ENCODE measurements around the gene ILF3. TPM values are rescaled to one million over a fixed set of nuclear protein-coding genes. Genes with fewer than 3 reads are reported as not detected.
"Not testable (repeated sequence)": the region's sequence is repeated elsewhere in the genome, so short reads cannot be mapped to it uniquely, and the experiment has no call there.

Gene ILF3
- total and polyA plus RNA-seq, 10 of the 15 experiments (the other 5 are each of a cell fraction or from before 2014, with no cell fraction given): 28.1 to 383 (median 176) TPM

DNA sequence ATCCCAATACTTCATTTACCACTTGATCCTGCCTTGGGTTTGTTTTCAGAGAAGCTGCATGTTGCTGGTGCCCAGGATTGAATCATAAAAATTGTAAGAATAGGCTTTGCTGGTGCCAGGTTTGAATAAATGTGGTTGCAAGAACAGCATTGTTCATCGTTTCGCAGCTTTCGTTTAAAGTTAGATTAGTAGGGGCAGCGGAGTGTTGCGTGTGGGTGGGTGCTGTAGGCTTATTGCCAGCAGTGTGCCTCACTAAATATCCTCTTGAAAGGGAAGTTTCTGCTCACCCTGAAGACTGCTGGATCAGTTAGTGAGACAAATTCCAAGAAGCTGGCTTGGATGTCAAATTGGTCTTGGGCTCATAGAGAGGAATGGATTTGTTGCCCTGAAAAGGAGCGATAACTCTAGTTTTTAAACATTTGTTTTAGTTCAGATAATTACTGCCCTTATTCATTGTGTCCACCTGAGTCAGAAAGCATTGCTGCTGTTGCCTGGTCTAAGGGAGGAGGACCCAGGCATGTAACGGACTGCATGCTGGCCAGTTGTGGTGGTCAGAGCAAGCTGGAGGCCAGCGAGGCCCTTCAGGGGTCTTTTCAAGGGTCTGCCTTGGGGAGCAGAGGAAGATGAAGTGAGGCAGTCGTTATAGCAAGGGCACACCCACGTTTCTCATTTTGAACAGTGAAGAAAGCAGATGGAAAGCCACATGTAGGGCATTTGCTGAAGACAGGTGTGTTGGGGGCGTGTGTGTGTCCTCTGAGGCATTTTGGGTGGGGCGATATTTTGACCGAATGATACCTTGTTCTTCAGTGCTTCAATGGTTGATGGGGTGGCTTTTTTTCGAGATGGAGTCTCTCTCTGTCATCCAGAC, 8.5 kb downstream of the ILF3 start (continued):
- TF ChIP-seq BHLHE40 (IDR thresholded peaks at IDR 0.05; ENCODE audit: borderline replicate concordance in 1 of 2, low read depth in 2 of 2, low read length in 1 of 2) (0 out of 4 replicates have a peak, but pooled peaks of 1 of the 2 experiments have one; percentile 25), CREB1 (IDR thresholded peaks at IDR 0.05; ENCODE audit: low read depth) (no peak), POLR2A (IDR thresholded peaks at IDR 0.05; ENCODE audit: low read depth, low read length) (no peak)

DNA sequence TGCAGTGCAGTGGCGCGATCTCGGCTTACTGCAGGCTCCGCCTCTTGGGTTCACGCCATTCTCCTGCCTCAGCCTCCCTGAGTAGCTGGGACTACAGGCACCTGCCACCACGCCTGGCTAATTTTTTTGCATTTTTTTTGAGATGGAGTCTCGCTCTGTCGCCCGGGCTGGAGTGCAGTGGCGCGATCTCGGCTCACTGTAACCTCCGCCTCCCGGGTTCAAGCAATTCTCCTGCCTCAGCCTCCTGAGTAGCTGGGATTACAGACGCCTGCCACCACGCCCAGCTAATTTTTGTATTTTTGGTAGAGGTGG, 9.1 kb downstream of the ILF3 start:
- DNase-seq (ENCODE audit: low read depth, low spot score); H3K9ac ChIP-seq (ENCODE audit: control insufficient read depth, insufficient read depth, low read length); H2AFZ ChIP-seq (ENCODE audit: control insufficient read depth, low read depth, low read length); BruUV-seq (replicated peaks); in situ Hi-C loops (cut with MboI); H3K27ac ChIP-seq (ENCODE audit: control insufficient read depth, insufficient read depth); FAIRE-seq; H3K27me3 ChIP-seq (replicated peaks in 1 of 2; ENCODE audit: control insufficient read depth in 2 of 2, insufficient read depth in 2 of 2, low read length in 1 of 2); H3K9me3 ChIP-seq (replicated peaks; ENCODE audit: control insufficient read depth, insufficient read depth, low read length); ATAC-seq: not testable (repeated sequence)
- ChIA-PET CTCF (interaction anchor here (0.6 to 2.8 kb wide), 3 partner anchors 18 to 37 kb away, joined by 3 to 16 read pairs (median 7); no protein-coding TSS in a partner anchor), SMC1A (ENCODE audit: uncharacterized antibody, unreplicated experiment) (interaction anchor here (2.2 kb wide), 1 partner anchor 38 kb away, joined by 6 read pairs; the partner anchor contains the start of gene QTRT1), RAD21 (ENCODE audit: unreplicated experiment) (interaction anchor here (1.6 to 1.7 kb wide), 2 partner anchors 37 to 82 kb away, joined by 4 to 7 read pairs; no protein-coding TSS in a partner anchor), POLR2A (interaction anchor here (0.6 kb wide), 1 partner anchor 9 kb away, joined by 3 read pairs; no protein-coding TSS in a partner anchor)
- Histone ChIP-seq H3K79me2 (ENCODE audit: control insufficient read depth, insufficient read depth, low read length) (peaks cover 95% of the 10 kb centered on the region), H3K4me3 (peak overlapping the region; percentile 19; the same call in 1 of the 2 replicates), H3K4me1 (ENCODE audit: control insufficient read depth, insufficient read depth, low read length) (peaks cover 37% of the 10 kb centered on the region), H3K36me3 (ENCODE audit: control insufficient read depth in 2 of 2, insufficient read depth in 2 of 2, low read length in 1 of 2) (peaks cover 8 to 24% of the 10 kb centered on the region in 2 experiments), H4K20me1 (ENCODE audit: control insufficient read depth, insufficient read depth) (peaks cover 20% of the 10 kb centered on the region), H3K4me2 (ENCODE audit: control insufficient read depth, insufficient read depth) (peak overlapping the region; percentile 68; the same call in 1 of the 2 replicates)
- intact Hi-C loops (cut with micrococcal nuclease; ENCODE audit: unreplicated experiment): loop anchor here (5.0 kb wide), 1 partner anchor 34 kb away; no protein-coding TSS in a partner anchor
- WGBS (ENCODE audit: insufficient coverage, insufficient replicate concordance, low lambda C conversion rate, missing lambda C conversion rate): 13% methylated on average over 16 of the region's 16 CpGs
